ENCODE data around the gene SURF2.

SURF2 gene

GRCh38 chr9:133360400-133361393 is 4.3 kb downstream of the SURF2 start:
- in situ Hi-C loops (cut with MboI; ENCODE audit: low pct_unique_long_range_greater_than_20kb, low sequenced_read_pairs, unreplicated experiment), result no loop called here
- no peak for TF ChIP-seq CTCF (IDR thresholded peaks at IDR 0.05; ENCODE audit: extremely low read depth, insufficient read depth, missing control alignments)
- no peak for DNase-seq (ENCODE audit: low spot score)

- TF ChIP-seq CTCF (IDR thresholded peaks at IDR 0.05; ENCODE audit: extremely low read depth, insufficient read depth, missing control alignments), result no peak
- DNase-seq (ENCODE audit: low spot score), result no peak
- in situ Hi-C loops (cut with MboI; ENCODE audit: low pct_unique_long_range_greater_than_20kb, low sequenced_read_pairs, unreplicated experiment), result no loop called here
These were observed 5.2 kb downstream of the SURF2 start for GRCh38 chr9:133361507-133362092.

GRCh38 chr9:133362359-133363044 is 6.2 kb downstream of the SURF2 start:
- DNase-seq (ENCODE audit: low spot score), result no peak
- no peak for TF ChIP-seq CTCF (IDR thresholded peaks at IDR 0.05; ENCODE audit: extremely low read depth, insufficient read depth, missing control alignments)
- in situ Hi-C loops (cut with MboI; ENCODE audit: low pct_unique_long_range_greater_than_20kb, low sequenced_read_pairs, unreplicated experiment), result no loop called here

GRCh38 chr9:133366435-133366834 is 10.1 kb downstream of the SURF2 start:
- in situ Hi-C loops (cut with MboI; ENCODE audit: low pct_unique_long_range_greater_than_20kb, low sequenced_read_pairs, unreplicated experiment), result no loop called here
- no peak for TF ChIP-seq CTCF (IDR thresholded peaks at IDR 0.05; ENCODE audit: extremely low read depth, insufficient read depth, missing control alignments)
- DNase-seq (ENCODE audit: low spot score), result no peak

GRCh38 chr9:133367221-133367620 is 10.9 kb downstream of the SURF2 start:
- TF ChIP-seq CTCF (IDR thresholded peaks at IDR 0.05; ENCODE audit: extremely low read depth, insufficient read depth, missing control alignments), result no peak
- no peak for DNase-seq (ENCODE audit: low spot score)
- in situ Hi-C loops (cut with MboI; ENCODE audit: low pct_unique_long_range_greater_than_20kb, low sequenced_read_pairs, unreplicated experiment), result no loop called here

GRCh38 chr9:133367778-133368177 is 11.4 kb downstream of the SURF2 start:
- in situ Hi-C loops (cut with MboI; ENCODE audit: low pct_unique_long_range_greater_than_20kb, low sequenced_read_pairs, unreplicated experiment), result no loop called here
- no peak for TF ChIP-seq CTCF (IDR thresholded peaks at IDR 0.05; ENCODE audit: extremely low read depth, insufficient read depth, missing control alignments)
- no peak for DNase-seq (ENCODE audit: low spot score)
